ENCODE measurements around the gene PRKCD. TPM values are rescaled to one million over a fixed set of nuclear protein-coding genes. Genes with fewer than 3 reads are reported as not detected.

Gene PRKCD
- total RNA-seq, 1 experiment from 2014 or later: 19.2 TPM

GRCh38 chr3:53153264-53153823 is 7.7 kb upstream of the PRKCD start:
- H3K4me3 Mint-ChIP-seq: no peak overlapping the region
- CTCF ChIA-PET: interaction anchor here (1.2 kb wide), 1 partner anchor 44 kb away, joined by 3 read pairs; no protein-coding TSS in a partner anchor
- TF ChIP-seq ZNF512 (CRISPR knock-in tag; IDR thresholded peaks at IDR 0.05; ENCODE audit: borderline replicate concordance) (no peak), USF1 (CRISPR knock-in tag; IDR thresholded peaks at IDR 0.05) (no peak), ARID4B (CRISPR knock-in tag; IDR thresholded peaks at IDR 0.05; ENCODE audit: borderline replicate concordance) (no peak), RORB (CRISPR knock-in tag; IDR thresholded peaks at IDR 0.05) (no peak), CREM (CRISPR knock-in tag; IDR thresholded peaks at IDR 0.05) (no peak), ELF4 (CRISPR knock-in tag; IDR thresholded peaks at IDR 0.05; ENCODE audit: low read depth) (no peak), MLX (CRISPR knock-in tag; IDR thresholded peaks at IDR 0.05) (no peak), NFATC4 (CRISPR knock-in tag; IDR thresholded peaks at IDR 0.05) (no peak), SP1 (CRISPR knock-in tag; conservative IDR thresholded peaks at IDR 0.05) (no peak), ZNF416 (CRISPR knock-in tag; IDR thresholded peaks at IDR 0.05) (no peak), ZNF121 (CRISPR knock-in tag; IDR thresholded peaks at IDR 0.05) (no peak), NFYB (CRISPR knock-in tag; conservative IDR thresholded peaks at IDR 0.05; ENCODE audit: low read depth) (no peak)
- TF ChIP-seq, protein P1, sequence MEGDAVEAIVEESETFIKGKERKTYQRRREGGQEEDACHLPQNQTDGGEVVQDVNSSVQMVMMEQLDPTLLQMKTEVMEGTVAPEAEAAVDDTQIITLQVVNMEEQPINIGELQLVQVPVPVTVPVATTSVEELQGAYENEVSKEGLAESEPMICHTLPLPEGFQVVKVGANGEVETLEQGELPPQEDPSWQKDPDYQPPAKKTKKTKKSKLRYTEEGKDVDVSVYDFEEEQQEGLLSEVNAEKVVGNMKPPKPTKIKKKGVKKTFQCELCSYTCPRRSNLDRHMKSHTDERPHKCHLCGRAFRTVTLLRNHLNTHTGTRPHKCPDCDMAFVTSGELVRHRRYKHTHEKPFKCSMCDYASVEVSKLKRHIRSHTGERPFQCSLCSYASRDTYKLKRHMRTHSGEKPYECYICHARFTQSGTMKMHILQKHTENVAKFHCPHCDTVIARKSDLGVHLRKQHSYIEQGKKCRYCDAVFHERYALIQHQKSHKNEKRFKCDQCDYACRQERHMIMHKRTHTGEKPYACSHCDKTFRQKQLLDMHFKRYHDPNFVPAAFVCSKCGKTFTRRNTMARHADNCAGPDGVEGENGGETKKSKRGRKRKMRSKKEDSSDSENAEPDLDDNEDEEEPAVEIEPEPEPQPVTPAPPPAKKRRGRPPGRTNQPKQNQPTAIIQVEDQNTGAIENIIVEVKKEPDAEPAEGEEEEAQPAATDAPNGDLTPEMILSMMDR (IDR thresholded peaks at IDR 0.05): no peak
- TF ChIP-seq, protein P2, sequence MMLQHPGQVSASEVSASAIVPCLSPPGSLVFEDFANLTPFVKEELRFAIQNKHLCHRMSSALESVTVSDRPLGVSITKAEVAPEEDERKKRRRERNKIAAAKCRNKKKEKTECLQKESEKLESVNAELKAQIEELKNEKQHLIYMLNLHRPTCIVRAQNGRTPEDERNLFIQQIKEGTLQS (CRISPR knock-in tag; conservative IDR thresholded peaks at IDR 0.05): no peak

GRCh38 chr3:53153980-53154379 is 7.0 kb upstream of the PRKCD start:
- H3K27ac Mint-ChIP-seq: no peak overlapping the region
- ChIA-PET POLR2A (no interaction called here), CTCF (interaction anchor here (1.2 kb wide), 1 partner anchor 43 kb away, joined by 3 read pairs; no protein-coding TSS in a partner anchor)
- ATAC-seq (no peak), DNase-seq (ENCODE audit: low spot score) (no peak)
- TF ChIP-seq NR2C2 (CRISPR knock-in tag; IDR thresholded peaks at IDR 0.05) (no peak), ZNF263 (CRISPR knock-in tag; IDR thresholded peaks at IDR 0.05; ENCODE audit: low read depth) (no peak), CREB1 (CRISPR knock-in tag; IDR thresholded peaks at IDR 0.05) (no peak), CBFB (CRISPR knock-in tag; IDR thresholded peaks at IDR 0.05; ENCODE audit: low read depth) (no peak), NFE2L1 (CRISPR knock-in tag; IDR thresholded peaks at IDR 0.05) (no peak)
- H3K9me3 Mint-ChIP-seq: no peaks in the 10 kb centered on the region
- peaks cover 15% of the 10 kb centered on the region for H3K4me1 Mint-ChIP-seq
- peaks cover 3% of the 10 kb centered on the region; the same call in 1 of the 2 replicates for H3K27me3 Mint-ChIP-seq (ENCODE audit: low read depth)
- H3K4me3 Mint-ChIP-seq: no peak overlapping the region
- H3K36me3 Mint-ChIP-seq: no peaks in the 10 kb centered on the region

More at GRCh38 chr3:53153264-53153823, 7.7 kb upstream of the PRKCD start:
- ATAC-seq (no peak), DNase-seq (ENCODE audit: low spot score) (no peak)
- H3K9me3 Mint-ChIP-seq: no peaks in the 10 kb centered on the region
- H3K27me3 Mint-ChIP-seq (ENCODE audit: low read depth): peaks cover 3% of the 10 kb centered on the region; the same call in 1 of the 2 replicates
- no peaks in the 10 kb centered on the region for H3K36me3 Mint-ChIP-seq
- H3K4me1 Mint-ChIP-seq: peaks cover 12% of the 10 kb centered on the region
- POLR2A ChIA-PET: no interaction called here
- H3K27ac Mint-ChIP-seq: no peak overlapping the region
